GM21723 (cell line): Measurements from ENCODE around the gene KCNT1.

ENCODE experiments used
- ATAC-seq: cut with Tn5 transposase; IDR thresholded peaks from one replicate; pipeline ENCODE4 v1.9.1; 2021; ENCODE audit warnings: mild to moderate bottlenecking, moderate library complexity; ENCODE audit not compliant: unreplicated experiment

The KCNT1 gene

GRCh38 chr9:135724186-135724787, 22.3 kb downstream of the KCNT1 start:
- ATAC-seq: no peak

GRCh38 chr9:135726138-135726853, 24.3 kb downstream of the KCNT1 start:
- ATAC-seq: no peak

GRCh38 chr9:135727257-135727875, 25.4 kb downstream of the KCNT1 start:
- no peak for ATAC-seq

- no peak for ATAC-seq
Measured at GRCh38 chr9:135728436-135729110, 26.6 kb downstream of the KCNT1 start.

GRCh38 chr9:135729480-135729879, 27.5 kb downstream of the KCNT1 start:
- no peak for ATAC-seq

- no peak for ATAC-seq
Measured at GRCh38 chr9:135731454-135731853, 29.5 kb downstream of the KCNT1 start.

GRCh38 chr9:135732569-135733257, 30.7 kb downstream of the KCNT1 start:
- no peak for ATAC-seq

GRCh38 chr9:135734616-135735144, 32.7 kb downstream of the KCNT1 start:
- no peak for ATAC-seq

- no peak for ATAC-seq
Measured at GRCh38 chr9:135736272-135736978, 34.4 kb downstream of the KCNT1 start.

- no peak for ATAC-seq
Measured at GRCh38 chr9:135736979-135737839, 35.2 kb downstream of the KCNT1 start.

GRCh38 chr9:135737840-135738521, 36.0 kb downstream of the KCNT1 start:
- no peak for ATAC-seq

- ATAC-seq: no peak
Measured at GRCh38 chr9:135739271-135740220, 37.6 kb downstream of the KCNT1 start.

- ATAC-seq: no peak
Measured at GRCh38 chr9:135741276-135742219, 39.6 kb downstream of the KCNT1 start.

GRCh38 chr9:135743021-135743420, 41.0 kb downstream of the KCNT1 start:
- no peak for ATAC-seq

- ATAC-seq: no peak
Measured at GRCh38 chr9:135743546-135744332, 41.8 kb downstream of the KCNT1 start.
